OCI-LY1 (cell line): ENCODE measurements around the gene ALS2CL.

Source experiments
- EZH2 ChIP-seq: fragments of 200-600 bp; sonication (generic), shearing (Covaris generic); IDR thresholded peaks from 2 replicates; pipeline ENCODE4 v1.8.0; 2017; ENCODE audit warnings: borderline replicate concordance, mixed run types, mild to moderate bottlenecking, antibody characterized with exemption, low read length, moderate library complexity, mixed read lengths
- TF ChIP-seq, protein P1 (sequence below): fragments of 200-600 bp; sonication (generic), shearing (Covaris generic); IDR thresholded peaks from 2 replicates; pipeline ENCODE4 v1.5.1; 2017; ENCODE audit warnings: mild to moderate bottlenecking, antibody characterized with exemption, low read length, moderate library complexity, mixed read lengths

DNA sequence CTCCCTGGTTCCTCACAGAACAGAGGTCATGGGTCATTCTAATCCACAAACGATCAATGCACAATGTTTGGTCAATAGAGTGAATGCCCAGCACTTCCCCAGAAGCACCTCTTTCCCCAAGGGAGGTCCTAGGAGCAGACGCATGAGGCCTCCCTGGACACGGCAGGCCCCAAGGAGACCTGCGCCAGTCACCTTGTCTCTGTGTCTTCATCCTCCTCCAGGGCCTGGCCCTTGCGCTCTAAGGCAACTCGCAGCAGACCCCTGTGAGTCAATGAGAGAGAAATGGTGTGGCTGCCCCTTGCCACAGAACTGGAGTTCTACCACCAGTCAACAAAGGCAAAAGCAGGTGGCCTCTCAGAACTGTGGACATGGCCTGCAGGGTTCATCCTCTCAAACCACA, 18.1 kb downstream of the ALS2CL start:
- TF ChIP-seq, protein P1, sequence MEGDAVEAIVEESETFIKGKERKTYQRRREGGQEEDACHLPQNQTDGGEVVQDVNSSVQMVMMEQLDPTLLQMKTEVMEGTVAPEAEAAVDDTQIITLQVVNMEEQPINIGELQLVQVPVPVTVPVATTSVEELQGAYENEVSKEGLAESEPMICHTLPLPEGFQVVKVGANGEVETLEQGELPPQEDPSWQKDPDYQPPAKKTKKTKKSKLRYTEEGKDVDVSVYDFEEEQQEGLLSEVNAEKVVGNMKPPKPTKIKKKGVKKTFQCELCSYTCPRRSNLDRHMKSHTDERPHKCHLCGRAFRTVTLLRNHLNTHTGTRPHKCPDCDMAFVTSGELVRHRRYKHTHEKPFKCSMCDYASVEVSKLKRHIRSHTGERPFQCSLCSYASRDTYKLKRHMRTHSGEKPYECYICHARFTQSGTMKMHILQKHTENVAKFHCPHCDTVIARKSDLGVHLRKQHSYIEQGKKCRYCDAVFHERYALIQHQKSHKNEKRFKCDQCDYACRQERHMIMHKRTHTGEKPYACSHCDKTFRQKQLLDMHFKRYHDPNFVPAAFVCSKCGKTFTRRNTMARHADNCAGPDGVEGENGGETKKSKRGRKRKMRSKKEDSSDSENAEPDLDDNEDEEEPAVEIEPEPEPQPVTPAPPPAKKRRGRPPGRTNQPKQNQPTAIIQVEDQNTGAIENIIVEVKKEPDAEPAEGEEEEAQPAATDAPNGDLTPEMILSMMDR: no peak
- TF ChIP-seq EZH2: no peak
